ENCODE data around the gene ARHGEF1. TPM values are rescaled to one million over a fixed set of nuclear protein-coding genes. Genes with fewer than 3 reads are reported as not detected.

Gene ARHGEF1
- total RNA-seq, 1 experiment from 2014 or later = 40.7 TPM

DNA sequence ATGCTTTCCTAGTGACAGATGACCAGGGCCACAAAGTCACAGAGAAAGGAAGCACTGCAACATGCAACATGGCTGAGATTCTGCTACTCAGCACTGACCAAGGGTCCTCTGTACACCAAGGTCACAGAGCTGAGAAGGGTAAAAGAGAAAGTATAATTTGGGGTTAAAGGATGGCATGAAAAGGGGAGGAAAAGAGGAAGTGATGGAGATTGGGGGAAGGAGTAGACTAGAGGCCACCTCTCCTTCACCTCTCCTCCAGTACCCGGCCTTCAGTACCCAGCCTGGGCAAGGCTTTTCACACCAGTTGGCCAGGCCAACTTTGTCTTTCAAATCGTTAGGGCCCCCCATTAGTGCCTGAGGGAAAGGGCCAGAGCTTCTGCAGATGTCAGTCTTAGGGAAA, 29.2 kb upstream of the ARHGEF1 start:
- Histone ChIP-seq H3K36me3 (replicated peaks; ENCODE audit: control insufficient read depth, insufficient read depth, low read length) (no peaks in the 10 kb centered on the region), H3K4me3 (ENCODE audit: insufficient read depth, low read depth, low read length) (no peak overlapping the region), H3K27me3 (ENCODE audit: control insufficient read depth, insufficient read depth, low read length) (no peaks in the 10 kb centered on the region; the same call in 1 of the 2 replicates)
- peak; percentile 7 for DNase-seq

GRCh38 chr19:41859213-41859617, 23.8 kb upstream of the ARHGEF1 start:
- peak overlapping the region; percentile 2; the same call in 1 of the 2 replicates for H3K4me3 ChIP-seq (ENCODE audit: insufficient read depth, low read depth, low read length)
- H3K36me3 ChIP-seq (replicated peaks; ENCODE audit: control insufficient read depth, insufficient read depth, low read length) = peaks cover 34% of the 10 kb centered on the region
- no peak for DNase-seq
- H3K27me3 ChIP-seq (ENCODE audit: control insufficient read depth, insufficient read depth, low read length) = no peaks in the 10 kb centered on the region; the same call in 1 of the 2 replicates

DNA sequence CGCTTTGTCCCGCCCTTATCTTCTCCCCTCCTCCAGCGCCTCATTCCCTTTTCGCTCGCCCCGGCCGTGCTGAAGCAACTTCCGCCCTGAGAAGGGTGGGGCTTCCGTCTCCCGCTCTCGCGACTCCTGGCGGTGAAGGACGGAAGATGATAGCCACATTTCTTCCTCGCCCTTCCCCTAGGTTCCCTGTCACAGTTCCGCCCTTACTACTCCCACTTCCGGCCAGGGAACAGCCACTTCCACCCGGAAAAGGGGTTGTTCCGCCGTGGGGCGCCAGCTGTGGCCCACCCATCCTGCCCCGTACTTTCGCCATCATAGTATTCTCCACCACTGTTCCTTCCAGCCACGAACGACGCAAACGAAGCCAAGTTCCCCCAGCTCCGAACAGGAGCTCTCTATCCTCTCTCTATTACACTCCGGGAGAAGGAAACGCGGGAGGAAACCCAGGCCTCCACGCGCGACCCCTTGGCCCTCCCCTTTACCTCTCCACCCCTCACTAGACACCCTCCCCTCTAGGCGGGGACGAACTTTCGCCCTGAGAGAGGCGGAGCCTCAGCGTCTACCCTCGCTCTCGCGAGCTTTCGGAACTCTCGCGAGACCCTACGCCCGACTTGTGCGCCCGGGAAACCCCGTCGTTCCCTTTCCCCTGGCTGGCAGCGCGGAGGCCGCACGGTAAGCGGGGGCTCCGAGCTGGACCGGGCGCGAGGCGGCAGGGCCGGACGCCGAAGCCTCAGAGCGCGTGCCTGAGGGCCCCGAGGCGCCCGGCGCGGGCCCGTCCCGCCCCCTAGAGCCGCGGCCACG, 23.2 kb upstream of the ARHGEF1 start, which contains the start of gene RPS19:
Gene RPS19 (plus strand): TSS at position 638 of the 801 bp plus-strand sequence. CDS start 520 bp downstream, outside the sequence.
- Histone ChIP-seq H3K27me3 (ENCODE audit: control insufficient read depth, insufficient read depth, low read length) (no peaks in the 10 kb centered on the region; the same call in 1 of the 2 replicates), H3K4me3 (ENCODE audit: insufficient read depth, low read depth, low read length) (peak within 1 kb of the TSS; percentile 76), H3K36me3 (replicated peaks; ENCODE audit: control insufficient read depth, insufficient read depth, low read length) (peaks cover 40% of the 10 kb centered on the region)
- peak; percentile 98 for DNase-seq

DNA sequence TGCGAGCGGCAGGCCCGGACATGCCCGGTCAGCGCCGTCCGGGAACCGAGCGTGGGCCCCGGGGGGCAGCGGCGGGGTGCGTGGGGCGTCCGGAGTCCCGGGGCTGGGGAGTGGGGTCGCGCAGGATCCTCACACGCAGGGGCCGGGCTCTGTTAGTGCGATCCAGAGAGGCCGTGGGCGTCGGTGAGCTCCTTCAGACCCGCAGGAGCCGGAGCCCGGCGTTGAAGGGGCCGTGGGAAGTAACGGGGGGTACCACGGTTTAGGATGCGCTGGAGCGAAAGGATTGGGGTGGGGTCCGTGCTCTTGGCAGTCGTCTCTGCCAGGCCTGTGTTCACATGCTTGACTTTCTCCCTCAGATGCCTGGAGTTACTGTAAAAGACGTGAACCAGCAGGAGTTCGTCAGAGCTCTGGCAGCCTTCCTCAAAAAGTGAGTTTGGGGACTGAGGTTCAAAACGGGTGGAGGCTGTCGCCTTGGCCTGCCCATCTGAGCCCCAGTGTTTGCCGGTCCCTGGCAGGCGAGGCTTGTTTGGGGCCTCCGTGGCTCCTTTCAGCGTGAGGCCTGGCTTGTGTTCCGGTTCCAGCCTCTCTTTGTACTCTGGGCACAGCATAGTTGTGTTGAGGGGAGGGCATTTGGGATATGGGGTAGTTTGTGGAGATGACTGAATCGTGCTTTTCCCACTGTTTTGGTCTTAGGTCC, 22.4 kb upstream of the ARHGEF1 start:
- no peak for DNase-seq
- H3K27me3 ChIP-seq (ENCODE audit: control insufficient read depth, insufficient read depth, low read length) = no peaks in the 10 kb centered on the region; the same call in 1 of the 2 replicates
- H3K4me3 ChIP-seq (ENCODE audit: insufficient read depth, low read depth, low read length) = peak overlapping the region; percentile 76
- peaks cover 43% of the 10 kb centered on the region for H3K36me3 ChIP-seq (replicated peaks; ENCODE audit: control insufficient read depth, insufficient read depth, low read length)

DNA sequence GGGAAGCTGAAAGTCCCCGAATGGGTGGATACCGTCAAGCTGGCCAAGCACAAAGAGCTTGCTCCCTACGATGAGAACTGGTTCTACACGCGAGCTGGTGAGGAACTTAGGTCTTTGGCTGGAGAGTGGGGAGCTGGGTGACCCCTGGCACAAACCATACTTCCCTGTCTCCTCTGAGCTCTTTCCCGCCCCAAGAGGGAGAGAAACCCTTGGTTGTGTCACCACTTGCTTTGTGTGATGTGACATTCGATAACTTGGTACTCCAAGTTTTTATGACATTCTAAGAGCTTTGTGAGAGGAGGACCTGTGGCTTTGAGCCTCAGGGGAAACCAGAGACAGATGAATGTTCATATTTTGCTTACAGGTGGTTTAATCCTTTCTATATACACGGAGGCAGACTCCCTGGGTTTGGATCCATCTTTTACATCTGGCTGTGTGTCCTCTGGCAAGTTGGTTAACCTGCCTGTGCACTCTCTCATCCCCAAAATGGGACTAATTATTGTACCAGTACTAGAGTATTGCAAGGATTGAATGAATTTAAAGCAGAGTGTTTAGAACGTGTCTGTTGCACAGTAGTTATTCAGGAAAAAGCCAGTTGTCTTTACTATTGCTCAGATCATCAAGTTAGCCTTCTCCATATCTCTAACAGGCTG, 21.7 kb upstream of the ARHGEF1 start:
- no peak for DNase-seq
- no peaks in the 10 kb centered on the region; the same call in 1 of the 2 replicates for H3K27me3 ChIP-seq (ENCODE audit: control insufficient read depth, insufficient read depth, low read length)
- peak overlapping the region; percentile 76 for H3K4me3 ChIP-seq (ENCODE audit: insufficient read depth, low read depth, low read length)
- peaks cover 45% of the 10 kb centered on the region for H3K36me3 ChIP-seq (replicated peaks; ENCODE audit: control insufficient read depth, insufficient read depth, low read length)

- DNase-seq = no peak
- Histone ChIP-seq H3K36me3 (replicated peaks; ENCODE audit: control insufficient read depth, insufficient read depth, low read length) (peaks cover 49% of the 10 kb centered on the region), H3K4me3 (ENCODE audit: insufficient read depth, low read depth, low read length) (no peak overlapping the region), H3K27me3 (ENCODE audit: control insufficient read depth, insufficient read depth, low read length) (no peaks in the 10 kb centered on the region; the same call in 1 of the 2 replicates)
These were observed 21.1 kb upstream of the ARHGEF1 start for GRCh38 chr19:41861846-41862245.

DNA sequence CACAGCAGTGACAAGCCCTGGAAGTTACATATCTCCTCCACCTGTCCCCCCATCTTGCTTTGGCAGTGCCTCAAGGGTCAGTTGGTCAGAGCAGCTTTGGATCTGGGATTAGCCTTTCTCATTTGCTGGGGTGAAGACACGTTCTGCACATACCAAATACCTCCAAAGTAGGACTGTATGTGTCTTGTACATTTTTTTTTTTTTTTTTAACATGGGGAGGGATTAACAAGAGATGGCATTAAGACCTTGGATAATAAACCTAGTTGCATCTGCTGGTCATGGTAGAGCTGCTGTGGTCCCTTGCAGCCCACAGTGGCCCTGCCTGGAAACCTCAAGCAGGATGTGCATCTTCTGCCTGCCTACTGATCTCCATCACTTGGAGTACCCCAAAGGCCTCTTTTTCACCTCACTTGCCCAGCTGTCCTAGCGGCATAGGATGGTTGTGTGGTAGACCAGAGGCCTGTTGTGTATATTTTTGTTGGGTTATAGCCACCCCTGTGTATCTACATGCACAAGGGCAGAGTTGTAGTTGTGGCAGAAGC, 20.5 kb upstream of the ARHGEF1 start:
- Histone ChIP-seq H3K4me3 (ENCODE audit: insufficient read depth, low read depth, low read length) (no peak overlapping the region), H3K36me3 (replicated peaks; ENCODE audit: control insufficient read depth, insufficient read depth, low read length) (peaks cover 51% of the 10 kb centered on the region), H3K27me3 (ENCODE audit: control insufficient read depth, insufficient read depth, low read length) (no peaks in the 10 kb centered on the region; the same call in 1 of the 2 replicates)
- DNase-seq = no peak

GRCh38 chr19:41863209-41863931, 19.6 kb upstream of the ARHGEF1 start:
- Histone ChIP-seq H3K36me3 (replicated peaks; ENCODE audit: control insufficient read depth, insufficient read depth, low read length) (peaks cover 57% of the 10 kb centered on the region), H3K4me3 (ENCODE audit: insufficient read depth, low read depth, low read length) (no peak overlapping the region), H3K27me3 (ENCODE audit: control insufficient read depth, insufficient read depth, low read length) (no peaks in the 10 kb centered on the region)
- no peak for DNase-seq

GRCh38 chr19:41864374-41864773, 18.6 kb upstream of the ARHGEF1 start:
- Histone ChIP-seq H3K4me3 (ENCODE audit: insufficient read depth, low read depth, low read length) (no peak overlapping the region), H3K27me3 (ENCODE audit: control insufficient read depth, insufficient read depth, low read length) (no peaks in the 10 kb centered on the region), H3K36me3 (replicated peaks; ENCODE audit: control insufficient read depth, insufficient read depth, low read length) (peaks cover 66% of the 10 kb centered on the region)
- DNase-seq = peak; percentile 15

GRCh38 chr19:41866284-41866683, 16.7 kb upstream of the ARHGEF1 start:
- Histone ChIP-seq H3K27me3 (ENCODE audit: control insufficient read depth, insufficient read depth, low read length) (no peaks in the 10 kb centered on the region), H3K4me3 (ENCODE audit: insufficient read depth, low read depth, low read length) (no peak overlapping the region), H3K36me3 (replicated peaks; ENCODE audit: control insufficient read depth, insufficient read depth, low read length) (peaks cover 73% of the 10 kb centered on the region)
- DNase-seq = peak; percentile 29

DNA sequence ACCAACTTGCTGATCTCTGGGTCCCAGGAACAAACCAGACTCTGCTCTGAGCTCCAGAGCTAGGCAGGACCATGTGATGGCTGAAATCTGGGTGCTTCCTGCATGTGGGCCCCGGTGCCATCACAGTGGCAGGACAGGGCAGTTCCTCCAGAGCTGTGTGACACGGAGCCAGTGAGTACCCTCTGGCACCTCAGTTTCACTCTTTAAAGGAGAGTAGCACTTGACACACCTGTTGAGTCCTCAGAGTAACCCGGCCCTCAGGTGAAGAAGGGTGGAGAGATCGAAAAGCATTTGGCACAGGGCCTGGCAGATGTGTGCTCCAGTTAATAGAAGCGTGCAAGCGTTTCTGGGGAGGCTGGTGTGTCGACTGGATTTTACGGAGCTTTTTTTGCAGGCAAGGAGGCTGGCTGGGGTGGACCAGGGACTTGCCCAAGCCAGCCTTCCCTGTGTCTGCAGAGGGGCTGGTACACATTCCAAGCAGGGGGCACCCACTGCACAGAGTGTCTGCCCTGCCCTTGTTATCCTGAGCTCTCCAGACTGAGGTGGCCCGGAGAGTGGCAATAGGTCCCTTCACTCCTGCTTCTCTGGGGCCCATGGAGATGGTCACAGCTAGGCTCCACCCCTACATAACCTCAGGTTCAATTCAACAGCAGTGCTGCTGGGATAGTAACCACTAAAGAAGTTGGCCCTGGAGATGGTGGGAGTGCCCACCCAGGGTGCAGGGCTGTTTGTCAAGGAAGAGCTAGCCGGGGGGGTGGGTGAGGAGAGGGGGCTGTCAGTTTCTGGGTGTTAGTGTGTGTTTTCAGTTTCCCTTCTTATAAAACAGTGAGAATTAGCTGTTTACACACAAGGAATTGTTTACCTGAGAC, 14.6 kb upstream of the ARHGEF1 start:
- Histone ChIP-seq H3K36me3 (replicated peaks; ENCODE audit: control insufficient read depth, insufficient read depth, low read length) (peaks cover 57% of the 10 kb centered on the region), H3K27me3 (ENCODE audit: control insufficient read depth, insufficient read depth, low read length) (no peaks in the 10 kb centered on the region)
- DNase-seq = peak; percentile 31

GRCh38 chr19:41868989-41869300, 14.0 kb upstream of the ARHGEF1 start:
- no peak overlapping the region for H3K4me3 ChIP-seq (ENCODE audit: insufficient read depth, low read depth, low read length)
- H3K36me3 ChIP-seq (replicated peaks; ENCODE audit: control insufficient read depth, insufficient read depth, low read length) = peaks cover 52% of the 10 kb centered on the region
- H3K27me3 ChIP-seq (ENCODE audit: control insufficient read depth, insufficient read depth, low read length) = no peaks in the 10 kb centered on the region
- DNase-seq = no peak

More for the DNA sequence above, 14.6 kb upstream of the ARHGEF1 start:
- H3K4me3 ChIP-seq (ENCODE audit: insufficient read depth, low read depth, low read length) = no peak overlapping the region

- peak; percentile 40 for DNase-seq
- no peaks in the 10 kb centered on the region for H3K27me3 ChIP-seq (ENCODE audit: control insufficient read depth, insufficient read depth, low read length)
- no peak overlapping the region for H3K4me3 ChIP-seq (ENCODE audit: insufficient read depth, low read depth, low read length)
- peaks cover 47% of the 10 kb centered on the region for H3K36me3 ChIP-seq (replicated peaks; ENCODE audit: control insufficient read depth, insufficient read depth, low read length)
These were observed 13.5 kb upstream of the ARHGEF1 start for GRCh38 chr19:41869374-41869955.
